ENCODE results near the gene PRRX2.

The PRRX2 gene

DNA sequence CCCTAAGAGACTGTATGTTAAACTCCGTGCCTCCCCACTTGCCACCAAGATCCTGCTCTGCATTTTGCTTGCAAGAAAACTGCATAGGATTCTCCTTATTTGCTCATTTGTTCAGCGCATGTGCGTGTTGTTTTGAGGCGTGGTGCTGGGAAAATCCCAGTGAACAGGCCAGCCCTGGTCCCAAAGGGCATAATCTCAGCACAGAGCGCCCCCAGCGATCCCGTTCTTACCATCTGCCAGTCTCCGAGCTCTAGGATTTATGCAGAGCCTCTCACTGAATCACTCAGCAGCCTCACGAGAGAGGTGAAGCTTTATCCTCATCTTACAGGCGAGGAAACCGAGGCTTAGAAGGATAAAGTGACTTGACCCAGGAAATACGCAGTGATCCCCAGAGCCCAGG is 11.5 kb downstream of the PRRX2 start:
- no peak for DNase-seq (ENCODE audit: low read depth in 4 of 4, low spot score in 1 of 4)

- DNase-seq (ENCODE audit: low read depth in 4 of 4, low spot score in 1 of 4), result no peak
Observed at GRCh38 chr9:129677456-129677855, 12.0 kb downstream of the PRRX2 start.

- DNase-seq (ENCODE audit: low read depth in 4 of 4, low spot score in 1 of 4), result no peak
Observed at GRCh38 chr9:129678844-129679243, 13.4 kb downstream of the PRRX2 start.

DNA sequence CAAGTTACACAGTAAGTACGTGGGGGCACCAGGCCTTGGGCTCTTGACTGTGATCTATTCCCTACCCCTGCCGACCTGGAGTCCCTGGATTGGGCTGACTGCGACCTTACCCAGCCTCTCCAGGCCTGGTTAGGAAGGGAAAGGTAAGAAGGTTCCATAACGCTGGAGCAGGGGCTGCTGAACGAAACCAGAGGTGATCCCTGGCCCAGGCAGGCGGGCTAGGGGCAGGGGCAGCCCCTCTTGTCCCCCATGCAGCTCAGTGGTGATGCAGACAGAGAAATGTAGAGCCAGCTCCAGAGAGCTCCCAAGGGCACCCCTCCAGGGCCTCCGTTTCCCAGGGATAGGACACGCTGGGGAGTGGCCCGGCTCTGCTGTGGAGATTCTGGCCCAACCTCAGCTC is 14.1 kb downstream of the PRRX2 start:
- DNase-seq (ENCODE audit: low read depth in 4 of 4, low spot score in 1 of 4), result no peak

GRCh38 chr9:129681924-129682323 is 16.5 kb downstream of the PRRX2 start:
- no peak for DNase-seq (ENCODE audit: low read depth in 4 of 4, low spot score in 1 of 4)

GRCh38 chr9:129682381-129682780 is 16.9 kb downstream of the PRRX2 start:
- no peak for DNase-seq (ENCODE audit: low read depth in 4 of 4, low spot score in 1 of 4)

GRCh38 chr9:129685220-129685932 is 19.9 kb downstream of the PRRX2 start:
- DNase-seq (ENCODE audit: low read depth in 4 of 4, low spot score in 1 of 4), result no peak

- DNase-seq (ENCODE audit: low read depth in 4 of 4, low spot score in 1 of 4), result no peak
Observed at GRCh38 chr9:129685933-129686259, 20.4 kb downstream of the PRRX2 start.

DNA sequence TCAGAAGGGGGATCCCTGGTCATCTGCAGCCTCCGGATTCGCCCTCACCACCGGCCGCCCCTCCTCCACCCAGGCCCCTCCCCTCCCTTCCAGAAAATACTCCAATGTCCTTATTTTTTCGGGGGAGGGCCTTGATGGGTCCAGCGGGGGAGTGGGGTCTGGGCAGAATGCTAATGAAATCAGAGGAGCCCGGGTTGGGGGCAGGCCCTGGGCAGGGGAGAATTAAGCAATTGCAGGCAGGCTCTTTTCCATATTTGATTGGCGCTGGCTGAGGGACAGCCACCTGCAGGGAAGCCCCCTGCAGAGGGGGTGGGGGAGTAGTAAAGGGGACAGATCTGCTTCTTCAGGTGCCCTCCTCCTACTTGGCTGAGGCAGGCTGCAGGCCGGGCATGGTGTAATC is 21.3 kb downstream of the PRRX2 start:
- no peak for DNase-seq (ENCODE audit: low read depth in 4 of 4, low spot score in 1 of 4)

DNA sequence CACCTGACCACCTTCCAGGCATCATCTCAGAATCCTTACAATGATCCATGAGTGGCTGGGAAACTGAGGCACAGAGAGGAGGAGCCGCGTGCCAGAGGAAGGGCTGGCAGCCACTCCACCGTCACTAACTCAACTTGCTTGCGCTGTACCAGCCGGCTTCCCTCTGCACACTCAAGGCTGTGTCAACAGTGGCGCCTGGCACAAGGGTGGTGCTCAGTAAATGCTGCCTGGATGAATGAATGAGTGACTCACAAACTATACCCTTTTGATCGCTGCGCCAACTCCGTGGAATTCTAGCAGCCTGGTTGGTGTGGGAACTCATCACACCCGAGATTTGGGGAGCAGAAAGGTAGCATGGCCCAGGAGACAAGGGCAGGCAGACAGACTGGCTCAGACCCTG is 21.9 kb downstream of the PRRX2 start:
- DNase-seq (ENCODE audit: low read depth in 4 of 4, low spot score in 1 of 4), result no peak

DNA sequence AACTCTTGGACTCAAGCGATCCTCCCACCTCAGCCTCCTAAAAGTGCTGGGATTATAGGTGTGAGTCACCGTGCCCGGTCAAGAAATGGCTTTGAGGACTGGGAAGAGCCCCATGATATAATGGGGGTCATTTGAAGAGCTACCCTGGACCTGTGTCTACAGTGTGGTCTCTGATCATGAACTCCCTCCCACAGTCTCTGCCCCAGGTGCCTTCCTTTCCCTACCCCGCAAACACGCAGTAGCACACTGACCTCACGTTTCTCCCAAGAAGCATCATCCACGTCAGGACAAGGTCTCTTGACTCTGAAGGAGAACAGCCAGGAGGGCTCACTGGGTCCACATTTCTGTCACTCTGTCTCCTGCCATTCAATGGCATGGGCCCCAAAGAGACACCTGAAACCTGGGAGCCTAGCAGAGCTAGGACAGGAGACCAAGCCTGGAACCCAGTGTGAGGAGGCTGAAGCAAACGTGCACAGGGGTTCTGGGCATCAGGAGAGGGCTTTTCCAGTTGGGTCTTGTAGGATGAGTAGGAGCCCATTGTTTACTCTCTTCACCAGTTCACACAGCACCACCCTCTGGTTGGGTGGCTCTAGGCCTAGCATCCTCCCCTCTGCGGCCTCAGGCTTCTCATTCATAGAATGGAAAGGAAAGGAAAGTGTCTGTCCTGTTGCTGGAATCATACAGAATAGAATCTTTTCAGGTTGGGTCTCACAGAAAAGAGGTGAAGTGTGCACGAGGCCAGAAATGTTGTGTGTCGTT is 23.0 kb downstream of the PRRX2 start:
- DNase-seq (ENCODE audit: low read depth in 4 of 4, low spot score in 1 of 4), result no peak

- DNase-seq (ENCODE audit: low read depth in 4 of 4, low spot score in 1 of 4), result no peak
Observed at GRCh38 chr9:129692534-129692933, 27.1 kb downstream of the PRRX2 start.

- DNase-seq (ENCODE audit: low read depth in 4 of 4, low spot score in 1 of 4), result no peak
Observed at GRCh38 chr9:129693741-129694140, 28.3 kb downstream of the PRRX2 start.

- DNase-seq (ENCODE audit: low read depth in 4 of 4, low spot score in 1 of 4), result no peak
Observed at GRCh38 chr9:129694243-129694646, 28.8 kb downstream of the PRRX2 start.

GRCh38 chr9:129695870-129696269 is 30.4 kb downstream of the PRRX2 start:
- no peak for DNase-seq (ENCODE audit: low read depth in 4 of 4, low spot score in 1 of 4)

DNA sequence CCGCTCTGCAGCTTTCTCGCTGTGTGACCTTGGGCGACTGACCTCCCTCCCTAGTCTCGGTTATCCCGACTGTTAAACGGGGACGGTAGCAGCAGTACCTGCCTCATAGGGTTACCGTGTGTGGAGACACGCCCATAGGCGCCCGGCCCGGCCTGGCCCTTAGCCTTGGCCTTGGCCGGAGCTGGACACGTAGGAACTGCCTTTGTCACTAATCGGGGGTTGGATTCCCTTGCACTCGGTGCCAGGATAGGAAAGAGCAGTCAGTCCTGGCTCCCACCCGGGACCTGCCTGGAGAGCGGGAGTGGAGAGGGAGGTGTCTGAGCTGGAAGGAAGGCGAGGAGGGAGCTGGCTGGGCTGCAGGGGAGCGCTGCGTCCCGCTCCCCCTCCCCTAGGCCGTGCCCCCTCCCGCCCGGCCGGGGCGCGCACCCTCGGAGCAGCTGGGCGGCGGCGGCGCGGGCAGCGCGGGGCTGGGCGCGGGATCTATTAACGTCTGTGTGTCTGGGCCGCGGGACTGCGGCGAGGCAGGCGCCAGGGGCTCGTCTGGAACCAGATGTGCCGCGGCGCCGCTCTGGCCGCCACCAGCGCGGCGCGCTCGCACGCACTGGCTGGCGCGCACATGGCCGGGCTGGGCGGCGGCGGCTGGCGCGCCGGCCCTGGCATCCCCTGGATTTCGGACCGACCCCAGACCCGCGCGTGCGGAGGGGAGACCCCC is 31.7 kb downstream of the PRRX2 start:
- peak in 2 of 4 experiments; percentile 4 to 12 for DNase-seq (ENCODE audit: low read depth in 4 of 4, low spot score in 1 of 4)

DNA sequence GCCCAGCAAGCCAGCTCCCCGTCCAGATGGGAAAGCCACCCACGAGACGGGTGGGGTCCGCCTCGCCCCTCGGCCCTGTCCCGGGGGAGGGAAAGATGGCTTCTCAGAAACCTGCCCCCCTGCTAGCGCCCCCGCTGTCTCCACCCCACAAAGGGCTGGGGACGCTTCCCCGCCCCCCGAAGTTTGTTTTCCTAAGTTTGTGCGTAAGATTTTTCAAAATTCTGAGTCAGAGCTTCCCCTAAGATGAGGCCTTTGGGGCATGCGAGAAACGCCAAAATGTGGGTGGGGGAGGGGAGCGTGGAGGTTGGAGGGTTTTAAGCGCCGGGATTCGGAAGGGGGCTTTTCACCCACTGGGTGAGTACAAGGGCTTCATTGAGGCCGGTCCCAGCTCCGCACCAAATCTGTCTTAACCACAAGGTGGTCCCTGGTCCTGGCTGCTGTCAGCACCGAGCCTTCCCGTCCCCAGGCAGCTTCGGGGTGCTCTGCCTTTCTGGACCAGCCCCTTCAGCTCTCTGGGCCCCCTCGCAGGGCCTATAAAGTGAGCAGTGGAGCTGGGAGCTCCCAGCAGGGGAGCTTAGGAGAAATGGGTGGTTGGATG is 32.3 kb downstream of the PRRX2 start:
- DNase-seq (ENCODE audit: low read depth in 4 of 4, low spot score in 1 of 4), result peak in 3 of 4 experiments; percentile 26 to 63 (median 36)

GRCh38 chr9:129698254-129698757 is 32.9 kb downstream of the PRRX2 start:
- DNase-seq (ENCODE audit: low read depth in 4 of 4, low spot score in 1 of 4), result peak in 1 of 4 experiments; percentile 10

DNA sequence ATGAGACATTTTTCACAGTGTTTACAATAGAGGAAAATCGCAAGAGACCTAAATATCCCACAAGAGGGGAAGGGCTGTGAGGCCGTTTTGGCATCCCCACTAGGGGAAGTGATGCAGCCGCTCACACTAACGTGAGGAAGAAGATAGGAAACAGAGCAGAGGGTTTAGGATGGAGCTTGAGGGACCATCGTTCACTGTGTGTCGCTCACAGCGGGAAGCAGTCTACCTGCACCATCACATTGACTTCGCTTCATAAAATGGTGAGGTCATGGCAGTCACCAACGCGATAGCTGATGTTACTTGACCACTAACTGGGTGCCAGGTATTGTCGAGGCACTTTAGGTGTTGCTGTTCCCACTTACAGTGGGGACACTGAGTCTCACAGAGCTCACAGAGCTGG is 35.6 kb downstream of the PRRX2 start:
- DNase-seq (ENCODE audit: low read depth in 4 of 4, low spot score in 1 of 4), result no peak

- no peak for DNase-seq (ENCODE audit: low read depth in 4 of 4, low spot score in 1 of 4)
Observed at GRCh38 chr9:129701549-129701948, 36.1 kb downstream of the PRRX2 start.

Measured in stimulated activated CD4-positive, alpha-beta T cell treated with anti-CD3 and anti-CD28 coated beads, Interleukin-1b, Interleukin-23, amount 100 ng/mL, for 24 hours (primary cell).